HUDEP-2 (cell line): ENCODE results near the gene ZNF839.

ENCODE experiments used
- DNase-seq, 76 experiments: peaks; one replicate each; lab custom pipeline; 2025; ENCODE audit not compliant: unreplicated experiment in 76 of 76; lab: John Stamatoyannopoulos, UW

Gene ZNF839

GRCh38 chr14:102371361-102371760 is 51.8 kb downstream of the ZNF839 start:
- DNase-seq = no peak

- no peak for DNase-seq
These were observed 53.6 kb downstream of the ZNF839 start for GRCh38 chr14:102373110-102373509.

- no peak for DNase-seq
These were observed 54.7 kb downstream of the ZNF839 start for GRCh38 chr14:102374264-102374663.

GRCh38 chr14:102375119-102375518 is 55.6 kb downstream of the ZNF839 start:
- DNase-seq = no peak

GRCh38 chr14:102377696-102378095 is 58.1 kb downstream of the ZNF839 start:
- no peak for DNase-seq

- no peak for DNase-seq
These were observed 59.3 kb downstream of the ZNF839 start for GRCh38 chr14:102378830-102379229.

GRCh38 chr14:102387086-102387485 is 67.5 kb downstream of the ZNF839 start:
- no peak for DNase-seq

GRCh38 chr14:102389246-102389645 is 69.7 kb downstream of the ZNF839 start:
- DNase-seq = no peak

GRCh38 chr14:102390064-102390855 is 70.7 kb downstream of the ZNF839 start:
- peak in 4 of 76 experiments; percentile 5 to 20 (median 10) for DNase-seq
